ENCODE data around the gene SERPINA9.
A peak's percentile ranks its signal among the peaks of the same experiment; 100 is the strongest.

SERPINA9 gene

DNA sequence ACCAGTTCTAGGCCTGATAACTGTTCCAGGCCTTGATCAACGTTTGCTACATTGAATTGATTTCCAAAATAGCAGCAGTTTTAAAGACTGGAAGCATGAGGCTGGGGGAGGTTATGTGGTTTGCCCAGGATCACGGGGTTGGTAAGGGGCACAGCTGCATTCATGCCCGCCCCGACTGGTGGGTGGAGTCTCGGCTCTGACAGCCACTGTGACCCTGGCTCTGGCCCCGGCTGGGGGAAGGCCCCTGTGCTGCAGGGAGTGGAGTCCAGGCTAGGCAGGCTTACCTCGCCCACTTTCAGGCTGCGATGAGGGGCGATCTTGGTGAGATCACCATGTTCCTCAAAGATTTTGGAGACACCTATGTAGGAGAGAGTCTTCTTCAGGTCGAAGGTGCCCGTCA lies 13.3 kb upstream of the SERPINA9 start:
- Histone ChIP-seq H3K4me2 (ENCODE audit: low read depth, low read length, poor library complexity, severe bottlenecking) (no peak overlapping the region), H4K20me1 (ENCODE audit: low read depth, low read length) (no peaks in the 10 kb centered on the region), H3K79me2 (ENCODE audit: insufficient read depth, low read length) (no peaks in the 10 kb centered on the region), H3K9me3 (ENCODE audit: insufficient read depth, low read length) (no peaks in the 10 kb centered on the region), H3K27me3 (ENCODE audit: low read length) (no peaks in the 10 kb centered on the region), H3K27ac (ENCODE audit: low read depth, low read length) (no peak overlapping the region), H3K36me3 (ENCODE audit: low read length) (no peaks in the 10 kb centered on the region), H3F3A (ENCODE audit: insufficient read depth) (peaks cover 13% of the 10 kb centered on the region; the same call in 1 of the 2 replicates), H3K4me3 (ENCODE audit: insufficient read depth, low read length, poor library complexity, severe bottlenecking) (no peak overlapping the region), H3K9me2 (replicated peaks; ENCODE audit: insufficient read depth, low read length) (no peaks in the 10 kb centered on the region), H2AFZ (ENCODE audit: low read depth, low read length, severe bottlenecking) (no peak overlapping the region), H3K9ac (ENCODE audit: low read length) (no peak overlapping the region)
- TF ChIP-seq EZH2phosphoT487 (conservative IDR thresholded peaks at IDR 0.05; ENCODE audit: low read length) = no peak
- TF ChIP-seq, protein P1, sequence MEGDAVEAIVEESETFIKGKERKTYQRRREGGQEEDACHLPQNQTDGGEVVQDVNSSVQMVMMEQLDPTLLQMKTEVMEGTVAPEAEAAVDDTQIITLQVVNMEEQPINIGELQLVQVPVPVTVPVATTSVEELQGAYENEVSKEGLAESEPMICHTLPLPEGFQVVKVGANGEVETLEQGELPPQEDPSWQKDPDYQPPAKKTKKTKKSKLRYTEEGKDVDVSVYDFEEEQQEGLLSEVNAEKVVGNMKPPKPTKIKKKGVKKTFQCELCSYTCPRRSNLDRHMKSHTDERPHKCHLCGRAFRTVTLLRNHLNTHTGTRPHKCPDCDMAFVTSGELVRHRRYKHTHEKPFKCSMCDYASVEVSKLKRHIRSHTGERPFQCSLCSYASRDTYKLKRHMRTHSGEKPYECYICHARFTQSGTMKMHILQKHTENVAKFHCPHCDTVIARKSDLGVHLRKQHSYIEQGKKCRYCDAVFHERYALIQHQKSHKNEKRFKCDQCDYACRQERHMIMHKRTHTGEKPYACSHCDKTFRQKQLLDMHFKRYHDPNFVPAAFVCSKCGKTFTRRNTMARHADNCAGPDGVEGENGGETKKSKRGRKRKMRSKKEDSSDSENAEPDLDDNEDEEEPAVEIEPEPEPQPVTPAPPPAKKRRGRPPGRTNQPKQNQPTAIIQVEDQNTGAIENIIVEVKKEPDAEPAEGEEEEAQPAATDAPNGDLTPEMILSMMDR (IDR thresholded peaks at IDR 0.05; ENCODE audit: insufficient read depth, low read length, poor library complexity, severe bottlenecking) = no peak

DNA sequence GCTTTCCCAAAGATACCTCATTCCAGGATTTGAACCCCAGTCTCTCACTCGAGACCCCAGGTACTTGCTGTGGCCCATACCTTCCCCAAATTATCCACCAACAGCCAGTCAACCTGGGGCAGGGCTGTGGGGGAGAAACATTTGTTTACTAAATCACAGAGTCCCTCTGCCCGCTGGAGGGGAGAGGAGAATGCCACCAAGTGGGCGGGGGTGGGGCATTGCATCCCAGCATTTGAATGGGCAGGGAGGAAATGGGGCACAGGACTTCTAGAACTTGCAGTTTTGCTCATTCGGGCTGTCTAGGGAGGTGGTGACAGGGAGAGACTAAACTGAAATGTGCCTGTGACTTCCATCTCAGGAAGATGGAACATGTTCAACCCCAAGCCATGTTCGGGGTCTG lies 10.9 kb upstream of the SERPINA9 start:
- no peak overlapping the region for H3K4me2 ChIP-seq (ENCODE audit: low read depth, low read length, poor library complexity, severe bottlenecking)
- H2AFZ ChIP-seq (ENCODE audit: low read depth, low read length, severe bottlenecking) = no peak overlapping the region

DNA sequence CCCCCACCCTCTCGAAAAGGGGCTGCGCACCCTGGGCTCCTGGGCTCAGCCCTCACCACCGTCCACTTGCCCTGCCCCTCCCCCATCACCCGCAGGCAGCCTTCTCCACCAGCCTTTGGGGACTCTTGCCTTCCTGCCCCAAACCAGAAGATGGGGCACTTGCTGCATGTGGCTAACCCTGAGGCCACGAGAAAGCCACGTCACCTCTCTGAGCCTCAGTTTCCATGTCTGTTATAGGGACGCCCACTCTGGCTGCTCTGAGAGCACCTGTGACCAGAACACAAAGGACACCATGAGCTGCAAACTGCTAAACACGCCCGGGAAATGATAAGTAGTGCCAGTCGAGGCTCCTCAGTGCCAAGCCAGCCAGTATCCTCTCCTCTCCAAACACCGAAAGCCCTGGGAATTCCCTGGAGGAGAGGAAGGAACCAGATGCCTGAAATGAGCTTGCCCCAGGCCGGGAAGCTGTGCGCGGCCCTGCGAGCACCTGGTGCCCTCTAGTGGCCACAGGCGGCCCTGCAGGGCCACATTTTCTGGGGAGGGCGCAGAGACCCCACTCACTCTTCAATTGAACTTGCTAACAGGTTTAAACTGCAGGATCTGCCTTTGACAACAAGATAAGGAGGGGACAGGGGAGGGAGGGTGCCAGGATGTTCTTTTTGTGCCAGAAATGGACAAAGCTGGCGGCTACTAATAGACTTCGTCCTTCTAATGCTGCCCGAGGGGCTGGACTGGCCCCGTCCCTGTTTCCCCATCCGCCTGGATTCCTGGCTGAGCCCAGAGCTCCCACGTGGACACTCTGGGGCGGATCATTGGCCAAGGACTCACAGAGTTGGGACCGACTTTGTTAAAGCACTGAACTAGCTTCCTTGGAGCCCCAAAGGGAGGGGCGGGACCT lies 10.2 kb upstream of the SERPINA9 start:
- Histone ChIP-seq H4K20me1 (ENCODE audit: low read depth, low read length) (no peaks in the 10 kb centered on the region), H3K79me2 (ENCODE audit: insufficient read depth, low read length) (no peaks in the 10 kb centered on the region), H3K36me3 (ENCODE audit: low read length) (no peaks in the 10 kb centered on the region), H3K9me3 (ENCODE audit: insufficient read depth, low read length) (no peaks in the 10 kb centered on the region), H3K9me2 (replicated peaks; ENCODE audit: insufficient read depth, low read length) (no peaks in the 10 kb centered on the region), H3F3A (ENCODE audit: insufficient read depth) (peaks cover 24% of the 10 kb centered on the region; the same call in 1 of the 2 replicates), H2AFZ (ENCODE audit: low read depth, low read length, severe bottlenecking) (peak overlapping the region; percentile 49), H3K27me3 (ENCODE audit: low read length) (no peaks in the 10 kb centered on the region), H3K9ac (ENCODE audit: low read length) (peak overlapping the region; percentile 23; the same call in 1 of the 2 replicates), H3K27ac (ENCODE audit: low read depth, low read length) (peak overlapping the region; percentile 91), H3K4me3 (ENCODE audit: insufficient read depth, low read length, poor library complexity, severe bottlenecking) (no peak overlapping the region), H3K4me2 (ENCODE audit: low read depth, low read length, poor library complexity, severe bottlenecking) (peak overlapping the region; percentile 30)
- TF ChIP-seq, protein P1 (IDR thresholded peaks at IDR 0.05; ENCODE audit: insufficient read depth, low read length, poor library complexity, severe bottlenecking) = peak; percentile 97
- no peak for TF ChIP-seq EZH2phosphoT487 (conservative IDR thresholded peaks at IDR 0.05; ENCODE audit: low read length)

More for the DNA sequence above, 10.9 kb upstream of the SERPINA9 start:
- TF ChIP-seq, protein P1 (IDR thresholded peaks at IDR 0.05; ENCODE audit: insufficient read depth, low read length, poor library complexity, severe bottlenecking) = no peak
- no peak for TF ChIP-seq EZH2phosphoT487 (conservative IDR thresholded peaks at IDR 0.05; ENCODE audit: low read length)
- no peak overlapping the region for H3K4me3 ChIP-seq (ENCODE audit: insufficient read depth, low read length, poor library complexity, severe bottlenecking)
- no peaks in the 10 kb centered on the region for H4K20me1 ChIP-seq (ENCODE audit: low read depth, low read length)
- H3K27ac ChIP-seq (ENCODE audit: low read depth, low read length) = no peak overlapping the region
- no peaks in the 10 kb centered on the region for H3K9me3 ChIP-seq (ENCODE audit: insufficient read depth, low read length)
- no peak overlapping the region for H3K9ac ChIP-seq (ENCODE audit: low read length)
- H3K79me2 ChIP-seq (ENCODE audit: insufficient read depth, low read length) = no peaks in the 10 kb centered on the region
- no peaks in the 10 kb centered on the region for H3K27me3 ChIP-seq (ENCODE audit: low read length)
- no peaks in the 10 kb centered on the region for H3K9me2 ChIP-seq (replicated peaks; ENCODE audit: insufficient read depth, low read length)
- H3K36me3 ChIP-seq (ENCODE audit: low read length) = no peaks in the 10 kb centered on the region
- peaks cover 24% of the 10 kb centered on the region; the same call in 1 of the 2 replicates for H3F3A ChIP-seq (ENCODE audit: insufficient read depth)

All from SU-DHL-6 (cell line).